ENCODE measurements around the gene LBHD1. TPM values are rescaled to one million over a fixed set of nuclear protein-coding genes. Genes with fewer than 3 reads are reported as not detected.

Gene LBHD1
- total RNA-seq, 1 experiment from 2014 or later = 10.4 TPM

GRCh38 chr11:62622476-62623089 is 49.5 kb downstream of the LBHD1 start:
- no peaks in the 10 kb centered on the region for H3K9me3 Mint-ChIP-seq
- Histone ChIP-seq H3K9ac (ENCODE audit: extremely low read depth, insufficient read length, low read length) (no peak overlapping the region), H2AFZ (ENCODE audit: low read length) (no peak overlapping the region), H3K79me1 (ENCODE audit: insufficient read depth, low read depth, low read length, poor library complexity, severe bottlenecking) (no peaks in the 10 kb centered on the region), H4K20me1 (ENCODE audit: control insufficient read depth, insufficient read depth, insufficient read length) (peaks cover 2% of the 10 kb centered on the region), H3K27me3 (ENCODE audit: insufficient read depth, low read length) (no peaks in the 10 kb centered on the region), H3K56ac (ENCODE audit: insufficient read length, low read depth, low read length) (no peak overlapping the region), H3K14ac (ENCODE audit: insufficient read depth, low read length) (no peak overlapping the region), H3K18ac (ENCODE audit: insufficient read length, low read depth, low read length) (no peak overlapping the region), H3K4ac (ENCODE audit: low read depth, low read length) (no peak overlapping the region), H2BK15ac (ENCODE audit: low read depth, low read length) (no peak overlapping the region), H2BK5ac (ENCODE audit: insufficient read length, low read length) (no peak overlapping the region), H3K27ac (ENCODE audit: insufficient read length, low read depth, low read length) (no peak overlapping the region), H3K79me2 (ENCODE audit: insufficient read depth, low read length) (no peaks in the 10 kb centered on the region; the same call in 1 of the 2 replicates), H2BK20ac (ENCODE audit: low read depth, low read length, poor library complexity, severe bottlenecking) (no peak overlapping the region), H3K9me3 (ENCODE audit: control insufficient read depth, low read depth, low read length) (no peaks in the 10 kb centered on the region), H3T11ph (ENCODE audit: low read length) (no peak overlapping the region), H3K4me2 (ENCODE audit: insufficient read depth, insufficient read length, low read length) (peak overlapping the region; percentile 5), H2BK12ac (ENCODE audit: insufficient read length, low read depth, low read length) (no peak overlapping the region), H2AK5ac (ENCODE audit: insufficient read length, low read length) (no peak overlapping the region), H4K8ac (replicated peaks; ENCODE audit: insufficient read length, low read depth, low read length) (no peak overlapping the region), H3K4me1 (ENCODE audit: insufficient read depth, low read length) (peaks cover 2% of the 10 kb centered on the region; the same call in 1 of the 2 replicates), H4K5ac (ENCODE audit: insufficient read length, low read depth, low read length) (no peak overlapping the region), H2BK120ac (ENCODE audit: low read depth, low read length, poor library complexity, severe bottlenecking) (no peak overlapping the region), H3K23ac (ENCODE audit: insufficient read length, low read depth, low read length) (no peak overlapping the region), H4K91ac (ENCODE audit: insufficient read length, low read depth, low read length) (no peak overlapping the region), H3K23me2 (ENCODE audit: insufficient read length, low read depth, low read length, poor library complexity, severe bottlenecking) (peaks cover 8% of the 10 kb centered on the region)
- peak overlapping the region; percentile 77 to 95 for H3K4me3 Mint-ChIP-seq
- peaks cover 24 to 46% (median 40%) of the 10 kb centered on the region in 3 experiments; a peak in 6 of 7 replicates for H3K36me3 Mint-ChIP-seq (ENCODE audit: insufficient read depth in 1 of 3, low read depth in 3 of 3)
- H3K27ac Mint-ChIP-seq = peak overlapping the region; percentile 90 to 93 (median 93)
- no peak for TF ChIP-seq CTCF (conservative IDR thresholded peaks at IDR 0.05)
- no peaks in the 10 kb centered on the region for H3K27me3 Mint-ChIP-seq (ENCODE audit: low read depth)
- DNase-seq = no peak
- peaks cover 17 to 19% of the 10 kb centered on the region in 2 experiments for H3K4me1 Mint-ChIP-seq
- WGBS (ENCODE audit: extremely low coverage, insufficient read length, low lambda C conversion rate) = no CpG with 5 or more reads among the region's 7 CpGs

Measured in H9 (cell line).